Neural progenitor cell (in vitro differentiated cells): ENCODE results near the gene PWWP2B. TPM values are rescaled to one million over a fixed set of nuclear protein-coding genes. Genes with fewer than 3 reads are reported as not detected.
"Not testable (repeated sequence)": the region's sequence is repeated elsewhere in the genome, so short reads cannot be mapped to it uniquely, and the experiment has no call there.

Experiments used
- DNase-seq: peaks from one replicate; pipeline ENCODE4 v3.0.0-alpha.2; 2016; ENCODE audit warnings: low spot score
- H2AFZ ChIP-seq: fragments of 200-600 bp; sonication (generic); replicated peaks from 2 replicates; pipeline ENCODE4 v1.6.1; 2016; ENCODE audit warnings: antibody characterized with exemption
- H3F3A ChIP-seq: fragments of 200-600 bp; sonication (generic); 2 replicates; pipeline ENCODE4 v1.6.1; 2016; ENCODE audit warnings: antibody characterized with exemption, low read depth
- H3K27ac ChIP-seq: fragments of 200-600 bp; sonication (generic); 2 replicates; pipeline ENCODE4 v1.5.1; 2016; ENCODE audit warnings: mild to moderate bottlenecking
- H3K27me3 ChIP-seq: fragments of 200-600 bp; sonication (generic); 2 replicates; pipeline ENCODE4 v1.6.1; 2016; ENCODE audit warnings: mild to moderate bottlenecking, moderate library complexity
- H3K36me3 ChIP-seq: fragments of 200-600 bp; sonication (generic); 2 replicates; pipeline ENCODE4 v1.5.1; 2016
- H3K4me1 ChIP-seq: fragments of 200-600 bp; sonication (generic); 2 replicates; pipeline ENCODE4 v1.6.1; 2016; ENCODE audit warnings: mixed run types
- H3K4me2 ChIP-seq: fragments of 200-600 bp; sonication (generic); 2 replicates; pipeline ENCODE4 v1.6.1; 2016
- H3K4me3 ChIP-seq: fragments of 200-600 bp; sonication (generic); 2 replicates; pipeline ENCODE4 v1.5.1; 2016
- H3K79me2 ChIP-seq: fragments of 200-600 bp; sonication (generic); 2 replicates; pipeline ENCODE4 v1.6.1; 2016; ENCODE audit warnings: low read depth
- H3K9ac ChIP-seq: fragments of 200-600 bp; sonication (generic); 2 replicates; pipeline ENCODE4 v1.6.1; 2016
- H3K9me3 ChIP-seq: fragments of 200-600 bp; sonication (generic); 2 replicates; pipeline ENCODE4 v1.5.1; 2016; ENCODE audit warnings: low read depth
- H4K20me1 ChIP-seq: fragments of 200-600 bp; sonication (generic); 2 replicates; pipeline ENCODE4 v1.6.1; 2016; ENCODE audit warnings: low read depth
- H3K27ac Mint-ChIP-seq: 3 replicates; pipeline ENCODE4 v1.8.0; 2021; ENCODE audit warnings: mixed read lengths
- H3K27me3 Mint-ChIP-seq: 2 replicates; pipeline ENCODE4 v1.8.0; 2022; ENCODE audit warnings: low read depth, mild to moderate bottlenecking, inconsistent platforms, moderate library complexity, mixed read lengths; ENCODE audit not compliant: insufficient read depth
- H3K36me3 Mint-ChIP-seq: 3 replicates; pipeline ENCODE4 v1.8.0; 2021; ENCODE audit warnings: mixed read lengths
- H3K4me1 Mint-ChIP-seq: 3 replicates; pipeline ENCODE4 v1.8.0; 2021; ENCODE audit warnings: mixed read lengths
- H3K4me3 Mint-ChIP-seq: 3 replicates; pipeline ENCODE4 v1.8.0; 2021; ENCODE audit warnings: mild to moderate bottlenecking, moderate library complexity, mixed read lengths
- H3K9me3 Mint-ChIP-seq: 3 replicates; pipeline ENCODE4 v1.8.0; 2020; ENCODE audit warnings: mixed read lengths
- CTCF ChIP-seq: fragments of 200-600 bp; sonication (generic); IDR thresholded peaks from 2 replicates; pipeline ENCODE4 v1.5.1; 2017; ENCODE audit warnings: antibody characterized with exemption, mild to moderate bottlenecking
- EZH2 ChIP-seq: fragments of 200-600 bp; sonication (generic); IDR thresholded peaks from 2 replicates; pipeline ENCODE4 v1.6.1; 2017; ENCODE audit warnings: antibody characterized with exemption, mild to moderate bottlenecking, moderate library complexity
- EZH2phosphoT487 ChIP-seq: fragments of 200-600 bp; sonication (generic); IDR thresholded peaks from 2 replicates; pipeline ENCODE4 v1.6.1; 2017; ENCODE audit warnings: antibody characterized with exemption
- total RNA-seq: library from RNA; depleted of rRNA; stranded (reverse); fragments of >200 nt; gene quantifications from 2 replicates; pipeline ENCODE4 v1.2.3, GENCODE V29; 2015; ENCODE audit warnings: low replicate concordance

Gene PWWP2B
- total RNA-seq, 1 donor from 2014 or later: 0.34 TPM

GRCh38 chr10:132377326-132377725, 19.7 kb upstream of the PWWP2B start:
- no peaks in the 10 kb centered on the region for H3K9me3 Mint-ChIP-seq
- no peaks in the 10 kb centered on the region for H3F3A ChIP-seq
- H3K4me1 Mint-ChIP-seq: peaks cover 9% of the 10 kb centered on the region
- no peaks in the 10 kb centered on the region for H3K9me3 ChIP-seq
- no peaks in the 10 kb centered on the region for H4K20me1 ChIP-seq
- no peak overlapping the region for H3K9ac ChIP-seq
- H3K27me3 Mint-ChIP-seq: peaks cover 4% of the 10 kb centered on the region
- H3K36me3 Mint-ChIP-seq: peaks cover 2% of the 10 kb centered on the region
- no peaks in the 10 kb centered on the region for H3K4me1 ChIP-seq
- no peak for DNase-seq
- H3K4me2 ChIP-seq: no peak overlapping the region
- H3K36me3 ChIP-seq: no peaks in the 10 kb centered on the region
- no peaks in the 10 kb centered on the region for H3K79me2 ChIP-seq
- no peak overlapping the region for H3K4me3 Mint-ChIP-seq
- no peak overlapping the region for H3K27ac ChIP-seq
- no peak overlapping the region for H2AFZ ChIP-seq
- no peak overlapping the region for H3K27ac Mint-ChIP-seq
- TF ChIP-seq EZH2phosphoT487: no peak
- no peak for TF ChIP-seq EZH2
- TF ChIP-seq CTCF: no peak
- no peak overlapping the region for H3K4me3 ChIP-seq
- H3K27me3 ChIP-seq: no peaks in the 10 kb centered on the region

- H3K9me3 ChIP-seq, H3F3A ChIP-seq, H4K20me1 ChIP-seq, H3K9me3 Mint-ChIP-seq, DNase-seq, H3K36me3 ChIP-seq, H3K79me2 ChIP-seq, H3K27me3 Mint-ChIP-seq, H3K4me3 ChIP-seq, H3K27ac Mint-ChIP-seq, H3K4me2 ChIP-seq, H3K4me1 Mint-ChIP-seq, H3K4me1 ChIP-seq, H3K4me3 Mint-ChIP-seq, H3K36me3 Mint-ChIP-seq, H3K27me3 ChIP-seq, H2AFZ ChIP-seq, H3K27ac ChIP-seq, H3K9ac ChIP-seq: not testable (repeated sequence)
These were observed 18.0 kb upstream of the PWWP2B start for GRCh38 chr10:132379026-132379425.

GRCh38 chr10:132380986-132381385, 16.0 kb upstream of the PWWP2B start:
- H3K27me3 Mint-ChIP-seq, H3K4me2 ChIP-seq, H4K20me1 ChIP-seq, DNase-seq, H3K4me3 Mint-ChIP-seq, H3K36me3 ChIP-seq, H3K9me3 Mint-ChIP-seq, H3K4me3 ChIP-seq, H3K27me3 ChIP-seq, H3K9me3 ChIP-seq, H3K79me2 ChIP-seq, H3K27ac ChIP-seq, H3K4me1 Mint-ChIP-seq, H3K9ac ChIP-seq, H3K36me3 Mint-ChIP-seq, H3K4me1 ChIP-seq, H2AFZ ChIP-seq, H3F3A ChIP-seq, H3K27ac Mint-ChIP-seq: not testable (repeated sequence)

- Histone ChIP-seq H3K27me3 (no peaks in the 10 kb centered on the region), H2AFZ (no peak overlapping the region), H4K20me1 (no peaks in the 10 kb centered on the region), H3F3A (no peaks in the 10 kb centered on the region), H3K79me2 (no peaks in the 10 kb centered on the region), H3K4me2 (no peak overlapping the region), H3K4me1 (no peaks in the 10 kb centered on the region), H3K4me3 (no peak overlapping the region), H3K36me3 (no peaks in the 10 kb centered on the region), H3K9ac (no peak overlapping the region), H3K27ac (no peak overlapping the region), H3K9me3 (no peaks in the 10 kb centered on the region)
- DNase-seq: no peak
- Mint-ChIP-seq H3K36me3 (peaks cover 2% of the 10 kb centered on the region), H3K4me3 (no peak overlapping the region), H3K27ac (no peak overlapping the region), H3K27me3 (peaks cover 7% of the 10 kb centered on the region), H3K9me3 (no peaks in the 10 kb centered on the region), H3K4me1 (peaks cover 6% of the 10 kb centered on the region)
- TF ChIP-seq EZH2phosphoT487 (no peak), CTCF (no peak), EZH2 (no peak)
These were observed 15.3 kb upstream of the PWWP2B start for GRCh38 chr10:132381741-132382140.
